ENCODE measurements around the gene WDR62.

WDR62 gene

DNA sequence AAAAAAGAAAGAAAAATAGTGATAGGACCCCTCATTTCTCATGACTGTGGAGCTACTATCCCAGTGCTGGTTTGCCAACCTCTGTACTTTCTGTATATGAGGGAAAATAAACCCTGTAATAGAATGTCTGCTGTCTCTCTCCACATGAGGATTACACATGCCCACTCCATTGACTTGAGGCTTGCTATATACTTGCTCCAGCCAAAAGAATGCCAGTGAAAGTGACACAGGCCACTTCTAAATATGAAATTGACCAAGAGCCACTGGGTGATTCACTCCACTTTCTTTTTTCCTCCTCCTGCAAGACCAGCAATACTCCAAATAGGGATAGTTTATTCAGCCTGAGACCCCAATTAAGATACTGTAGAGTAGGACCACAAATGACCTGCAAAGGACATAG lies 6.9 kb upstream of the WDR62 start:
- TF ChIP-seq PRDM1 (tag by site-specific recombination; IDR thresholded peaks at IDR 0.05) (peak; percentile 77), MZF1 (tag by site-specific recombination; IDR thresholded peaks at IDR 0.05; ENCODE audit: borderline replicate concordance) (no peak), ZNF670 (tag by site-specific recombination; IDR thresholded peaks at IDR 0.05; ENCODE audit: low read depth) (no peak)
- Histone ChIP-seq H3K4me1 (ENCODE audit: control insufficient read depth, insufficient read depth, low read length) (peaks cover 8% of the 10 kb centered on the region; the same call in 1 of the 2 replicates), H3K27ac (ENCODE audit: extremely low read depth, low read depth, low read length) (no peak overlapping the region), H3K36me3 (ENCODE audit: control insufficient read depth in 2 of 2, insufficient read depth in 1 of 2, low read length in 2 of 2) (peaks cover 7 to 71% of the 10 kb centered on the region in 2 experiments), H3K9me3 (ENCODE audit: control insufficient read depth, insufficient read depth, low read depth, low read length) (no peaks in the 10 kb centered on the region; the same call in none of the 2 replicates), H3K4me3 (ENCODE audit: low read depth, low read length) (no peak overlapping the region)
- POLR2A ChIA-PET, result interaction anchor here (0.6 to 0.7 kb wide), 2 partner anchors 9 to 50 kb away, joined by 3 read pairs; no protein-coding TSS in a partner anchor
- CTCF ChIA-PET, result interaction anchor here (0.6 kb wide), 1 partner anchor 90 kb away, joined by 3 read pairs; no protein-coding TSS in a partner anchor

DNA sequence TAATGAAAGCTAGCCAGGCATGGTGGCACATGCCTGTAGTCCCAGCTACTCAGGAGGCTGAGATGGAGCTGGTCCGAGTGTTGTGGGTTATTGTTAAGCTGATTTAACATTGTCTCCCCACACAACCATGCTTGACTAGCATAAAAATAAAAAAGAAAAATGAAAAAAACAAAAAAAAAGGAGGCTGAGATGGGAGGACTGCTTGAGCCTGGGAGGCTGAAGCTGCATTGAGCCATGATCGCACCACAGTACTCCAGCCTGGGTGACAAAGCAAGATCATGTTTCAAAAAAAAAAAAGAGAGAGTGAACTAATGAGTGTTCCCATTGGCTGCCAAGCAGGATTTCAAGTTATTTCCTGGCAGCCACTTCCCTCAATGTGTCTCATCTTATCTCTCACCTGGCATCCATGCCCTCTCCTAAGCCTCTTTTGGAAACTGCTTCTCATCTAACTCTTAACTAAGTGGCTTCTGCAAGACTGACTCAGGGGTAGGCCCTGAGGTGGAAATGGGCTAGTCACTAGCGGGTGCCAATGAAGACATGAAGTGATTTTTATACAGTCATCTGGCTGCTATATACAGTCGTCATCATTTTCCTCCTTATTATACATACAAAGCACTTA lies 5.5 kb upstream of the WDR62 start:
- H3K9me3 ChIP-seq (ENCODE audit: control insufficient read depth, insufficient read depth, low read depth, low read length), result no peaks in the 10 kb centered on the region; the same call in none of the 2 replicates
- peaks cover 7 to 62% of the 10 kb centered on the region in 2 experiments for H3K36me3 ChIP-seq (ENCODE audit: control insufficient read depth in 2 of 2, insufficient read depth in 1 of 2, low read length in 2 of 2)
- no peak overlapping the region for H3K4me3 ChIP-seq (ENCODE audit: low read depth, low read length)
- TF ChIP-seq FEZF1 (tag by site-specific recombination; IDR thresholded peaks at IDR 0.05) (peak; percentile 16; the same call in 1 of the 2 replicates), KLF10 (tag by site-specific recombination; IDR thresholded peaks at IDR 0.05) (no peak)
- TF ChIP-seq, protein P1, sequence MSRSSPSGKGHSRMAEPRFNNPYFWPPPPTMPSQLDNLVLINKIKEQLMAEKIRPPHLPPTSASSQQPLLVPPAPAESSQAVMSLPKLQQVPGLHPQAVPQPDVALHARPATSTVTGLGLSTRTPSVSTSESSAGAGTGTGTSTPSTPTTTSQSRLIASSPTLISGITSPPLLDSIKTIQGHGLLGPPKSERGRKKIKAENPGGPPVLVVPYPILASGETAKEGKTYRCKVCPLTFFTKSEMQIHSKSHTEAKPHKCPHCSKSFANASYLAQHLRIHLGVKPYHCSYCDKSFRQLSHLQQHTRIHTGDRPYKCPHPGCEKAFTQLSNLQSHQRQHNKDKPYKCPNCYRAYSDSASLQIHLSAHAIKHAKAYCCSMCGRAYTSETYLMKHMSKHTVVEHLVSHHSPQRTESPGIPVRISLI (tag by site-specific recombination; IDR thresholded peaks at IDR 0.05), result 0 out of 2 replicates have a peak, but pooled peaks have one; percentile 50
- TF ChIP-seq, protein P2, sequence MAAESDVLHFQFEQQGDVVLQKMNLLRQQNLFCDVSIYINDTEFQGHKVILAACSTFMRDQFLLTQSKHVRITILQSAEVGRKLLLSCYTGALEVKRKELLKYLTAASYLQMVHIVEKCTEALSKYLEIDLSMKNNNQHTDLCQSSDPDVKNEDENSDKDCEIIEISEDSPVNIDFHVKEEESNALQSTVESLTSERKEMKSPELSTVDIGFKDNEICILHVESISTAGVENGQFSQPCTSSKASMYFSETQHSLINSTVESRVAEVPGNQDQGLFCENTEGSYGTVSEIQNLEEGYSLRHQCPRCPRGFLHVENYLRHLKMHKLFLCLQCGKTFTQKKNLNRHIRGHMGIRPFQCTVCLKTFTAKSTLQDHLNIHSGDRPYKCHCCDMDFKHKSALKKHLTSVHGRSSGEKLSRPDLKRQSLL (tag by site-specific recombination; IDR thresholded peaks at IDR 0.05), result peak; percentile 56; the same call in 1 of the 2 replicates
- peaks cover 14% of the 10 kb centered on the region for H3K4me1 ChIP-seq (ENCODE audit: control insufficient read depth, insufficient read depth, low read length)
- ChIA-PET CTCF (interaction anchor here (0.7 to 0.8 kb wide), 2 partner anchors 12 to 167 kb away, joined by 3 read pairs; no protein-coding TSS in a partner anchor), POLR2A (no interaction called here)
- no peak overlapping the region for H3K27ac ChIP-seq (ENCODE audit: extremely low read depth, low read depth, low read length)

DNA sequence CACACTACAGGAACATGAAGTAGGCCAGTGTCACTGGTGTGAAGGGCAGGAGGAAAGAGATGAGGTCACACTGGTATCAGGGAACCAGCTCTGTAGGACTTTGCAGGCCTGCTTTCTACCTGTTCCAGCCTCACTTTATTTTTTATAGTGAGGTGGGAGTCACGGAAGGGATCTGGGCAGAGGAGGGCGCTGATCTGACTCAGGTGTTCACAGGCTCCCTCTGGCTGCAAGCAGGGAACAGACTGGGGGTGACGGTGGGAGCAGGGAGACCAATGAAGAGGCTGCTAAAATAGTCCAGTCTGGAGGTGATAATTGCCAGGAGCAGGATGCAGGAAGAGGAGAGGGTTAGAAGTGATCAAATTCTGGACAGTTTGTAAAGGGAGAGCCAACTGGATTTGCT lies 3.5 kb upstream of the WDR62 start:
- CTCF ChIA-PET, result interaction anchor here (0.6 to 1.8 kb wide), 6 partner anchors 9 to 174 kb away, joined by 3 to 6 read pairs (median 3); no protein-coding TSS in a partner anchor
- POLR2A ChIA-PET, result interaction anchor here (0.6 kb wide), 2 partner anchors 72 to 1834 kb away, joined by 6 read pairs; no protein-coding TSS in a partner anchor
- H3K4me3 ChIP-seq (ENCODE audit: low read depth, low read length), result no peak overlapping the region
- H3K36me3 ChIP-seq (ENCODE audit: control insufficient read depth in 2 of 2, insufficient read depth in 1 of 2, low read length in 2 of 2), result peaks cover 3 to 47% of the 10 kb centered on the region in 2 experiments
- peak overlapping the region; percentile 28; the same call in 1 of the 2 replicates for H3K27ac ChIP-seq (ENCODE audit: extremely low read depth, low read depth, low read length)
- H3K4me1 ChIP-seq (ENCODE audit: control insufficient read depth, insufficient read depth, low read length), result peaks cover 24% of the 10 kb centered on the region
- H3K9me3 ChIP-seq (ENCODE audit: control insufficient read depth, insufficient read depth, low read depth, low read length), result no peaks in the 10 kb centered on the region; the same call in none of the 2 replicates
- TF ChIP-seq ZNF654 (tag by site-specific recombination; IDR thresholded peaks at IDR 0.05; ENCODE audit: low read depth), result 0 out of 2 replicates have a peak, but pooled peaks have one; percentile 16
- TF ChIP-seq ZNF549 (tag by site-specific recombination; IDR thresholded peaks at IDR 0.05), result no peak
- TF ChIP-seq EGR2 (tag by site-specific recombination; IDR thresholded peaks at IDR 0.05; ENCODE audit: low read depth), result 0 out of 2 replicates have a peak, but pooled peaks have one; percentile 25
- TF ChIP-seq, protein P3, sequence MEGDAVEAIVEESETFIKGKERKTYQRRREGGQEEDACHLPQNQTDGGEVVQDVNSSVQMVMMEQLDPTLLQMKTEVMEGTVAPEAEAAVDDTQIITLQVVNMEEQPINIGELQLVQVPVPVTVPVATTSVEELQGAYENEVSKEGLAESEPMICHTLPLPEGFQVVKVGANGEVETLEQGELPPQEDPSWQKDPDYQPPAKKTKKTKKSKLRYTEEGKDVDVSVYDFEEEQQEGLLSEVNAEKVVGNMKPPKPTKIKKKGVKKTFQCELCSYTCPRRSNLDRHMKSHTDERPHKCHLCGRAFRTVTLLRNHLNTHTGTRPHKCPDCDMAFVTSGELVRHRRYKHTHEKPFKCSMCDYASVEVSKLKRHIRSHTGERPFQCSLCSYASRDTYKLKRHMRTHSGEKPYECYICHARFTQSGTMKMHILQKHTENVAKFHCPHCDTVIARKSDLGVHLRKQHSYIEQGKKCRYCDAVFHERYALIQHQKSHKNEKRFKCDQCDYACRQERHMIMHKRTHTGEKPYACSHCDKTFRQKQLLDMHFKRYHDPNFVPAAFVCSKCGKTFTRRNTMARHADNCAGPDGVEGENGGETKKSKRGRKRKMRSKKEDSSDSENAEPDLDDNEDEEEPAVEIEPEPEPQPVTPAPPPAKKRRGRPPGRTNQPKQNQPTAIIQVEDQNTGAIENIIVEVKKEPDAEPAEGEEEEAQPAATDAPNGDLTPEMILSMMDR (tag by site-specific recombination; IDR thresholded peaks at IDR 0.05), result peak; percentile 97
- TF ChIP-seq RBAK (tag by site-specific recombination; IDR thresholded peaks at IDR 0.05), result no peak
- TF ChIP-seq ZNF202 (tag by site-specific recombination; IDR thresholded peaks at IDR 0.05; ENCODE audit: borderline replicate concordance), result no peak
- no peak for TF ChIP-seq ZNF239 (tag by site-specific recombination; IDR thresholded peaks at IDR 0.05)
- TF ChIP-seq ZNF610 (tag by site-specific recombination; IDR thresholded peaks at IDR 0.05; ENCODE audit: borderline replicate concordance), result no peak
- TF ChIP-seq ZNF600 (tag by site-specific recombination; IDR thresholded peaks at IDR 0.05), result no peak
- TF ChIP-seq, protein P4, sequence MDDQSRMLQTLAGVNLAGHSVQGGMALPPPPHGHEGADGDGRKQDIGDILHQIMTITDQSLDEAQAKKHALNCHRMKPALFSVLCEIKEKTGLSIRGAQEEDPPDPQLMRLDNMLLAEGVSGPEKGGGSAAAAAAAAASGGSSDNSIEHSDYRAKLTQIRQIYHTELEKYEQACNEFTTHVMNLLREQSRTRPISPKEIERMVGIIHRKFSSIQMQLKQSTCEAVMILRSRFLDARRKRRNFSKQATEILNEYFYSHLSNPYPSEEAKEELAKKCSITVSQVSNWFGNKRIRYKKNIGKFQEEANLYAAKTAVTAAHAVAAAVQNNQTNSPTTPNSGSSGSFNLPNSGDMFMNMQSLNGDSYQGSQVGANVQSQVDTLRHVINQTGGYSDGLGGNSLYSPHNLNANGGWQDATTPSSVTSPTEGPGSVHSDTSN (CRISPR knock-in tag; IDR thresholded peaks at IDR 0.05), result no peak
- TF ChIP-seq HOXC10 (CRISPR knock-in tag; IDR thresholded peaks at IDR 0.05), result no peak
- no peak for TF ChIP-seq ZNF677 (tag by site-specific recombination; IDR thresholded peaks at IDR 0.05)
- no peak for TF ChIP-seq KLF10 (tag by site-specific recombination; IDR thresholded peaks at IDR 0.05)
- TF ChIP-seq ZBTB1 (tag by site-specific recombination; IDR thresholded peaks at IDR 0.05), result no peak
- TF ChIP-seq ZNF266 (tag by site-specific recombination; IDR thresholded peaks at IDR 0.05; ENCODE audit: low read depth), result no peak
- no peak for TF ChIP-seq ZNF510 (tag by site-specific recombination; IDR thresholded peaks at IDR 0.05; ENCODE audit: insufficient replicate concordance)
- no peak for TF ChIP-seq ZNF621 (tag by site-specific recombination; IDR thresholded peaks at IDR 0.05)

Measured in HEK293 (cell line).